HG02588 (cell line): ENCODE data around the gene CRACDL.

Source experiments
- ATAC-seq: cut with Tn5 transposase; IDR thresholded peaks from one replicate; pipeline ENCODE4 v1.9.1; 2021; ENCODE audit warnings: mild to moderate bottlenecking, moderate library complexity; ENCODE audit not compliant: unreplicated experiment

The CRACDL gene

DNA sequence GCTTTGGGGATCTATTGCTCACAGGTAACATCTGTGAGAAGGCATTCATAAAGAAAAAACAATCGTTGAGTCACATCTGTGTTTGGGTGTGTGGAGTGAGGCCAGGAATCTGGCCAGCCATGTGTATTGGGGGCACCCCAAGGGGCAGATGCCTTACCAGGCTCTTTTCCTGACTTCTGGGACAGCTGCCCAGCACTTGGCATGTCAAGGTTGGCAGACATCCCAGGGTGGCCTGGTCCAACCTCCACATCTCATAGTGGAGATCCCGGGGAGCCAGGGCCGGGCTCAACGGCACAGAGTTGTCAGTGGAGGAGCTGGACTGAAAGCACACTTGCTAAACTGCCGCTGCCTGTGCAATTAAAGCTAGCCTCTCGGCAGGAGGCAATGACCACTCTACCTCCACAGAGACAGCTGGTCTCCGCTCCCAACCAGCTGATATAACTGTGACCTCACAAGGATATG, 129.8 kb downstream of the CRACDL start:
- ATAC-seq = no peak

DNA sequence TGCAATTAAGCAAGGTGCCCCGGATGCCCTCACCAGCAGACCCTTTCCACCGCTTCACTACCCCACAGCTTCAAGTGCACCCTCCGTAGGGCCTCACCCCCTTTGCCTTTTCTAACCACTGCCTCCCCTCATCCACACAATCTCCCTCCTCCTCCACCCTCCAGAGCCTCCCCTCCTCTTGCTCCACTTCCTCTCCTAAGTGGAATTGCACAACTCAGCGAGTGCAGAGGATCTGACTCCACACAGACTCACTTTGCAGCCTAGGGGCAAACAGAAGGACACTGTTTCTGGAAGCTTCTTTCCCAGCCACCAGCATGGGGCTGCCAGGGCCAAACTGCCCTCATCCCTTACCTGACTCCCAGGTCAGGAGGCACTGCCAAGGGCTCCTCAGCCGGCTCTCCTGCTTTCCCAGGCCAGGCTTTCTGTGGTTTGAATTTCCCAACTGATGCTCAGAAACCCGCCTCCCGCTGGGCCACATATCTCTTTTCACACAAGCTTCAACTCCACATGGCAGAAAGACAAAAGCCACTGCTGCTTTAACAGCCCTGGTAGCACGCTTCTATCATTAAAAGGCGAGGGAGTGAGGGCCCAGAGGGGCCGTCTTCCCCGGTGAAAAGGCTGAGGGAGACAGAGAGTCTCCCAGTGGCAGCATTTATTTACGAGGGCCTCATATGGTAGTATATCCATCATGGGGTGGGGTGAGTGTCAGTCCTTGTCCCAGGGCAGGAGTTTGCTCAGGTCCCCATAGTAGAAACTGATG, 130.4 kb downstream of the CRACDL start:
- no peak for ATAC-seq

DNA sequence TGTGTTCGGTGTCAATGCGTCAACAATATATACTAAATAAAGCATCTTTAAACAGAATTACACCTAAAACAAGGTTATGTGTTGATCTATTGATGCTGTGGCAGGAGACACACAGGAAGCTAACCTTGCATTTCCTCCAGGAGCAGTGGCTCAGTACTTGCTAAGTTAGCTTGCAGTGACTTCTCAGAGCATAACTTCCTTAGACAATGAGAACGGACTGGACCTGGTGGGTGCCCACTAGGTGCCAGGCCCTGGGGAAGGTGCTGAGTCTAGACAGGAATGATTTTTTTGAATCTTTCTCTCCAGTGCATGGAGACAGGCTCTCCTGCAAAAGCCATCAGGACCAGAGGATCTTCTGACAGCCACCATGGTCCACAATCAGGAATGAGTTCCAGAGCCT, 131.3 kb downstream of the CRACDL start:
- ATAC-seq = no peak

- no peak for ATAC-seq
These were observed 131.8 kb downstream of the CRACDL start for GRCh38 chr2:98804265-98804650.

DNA sequence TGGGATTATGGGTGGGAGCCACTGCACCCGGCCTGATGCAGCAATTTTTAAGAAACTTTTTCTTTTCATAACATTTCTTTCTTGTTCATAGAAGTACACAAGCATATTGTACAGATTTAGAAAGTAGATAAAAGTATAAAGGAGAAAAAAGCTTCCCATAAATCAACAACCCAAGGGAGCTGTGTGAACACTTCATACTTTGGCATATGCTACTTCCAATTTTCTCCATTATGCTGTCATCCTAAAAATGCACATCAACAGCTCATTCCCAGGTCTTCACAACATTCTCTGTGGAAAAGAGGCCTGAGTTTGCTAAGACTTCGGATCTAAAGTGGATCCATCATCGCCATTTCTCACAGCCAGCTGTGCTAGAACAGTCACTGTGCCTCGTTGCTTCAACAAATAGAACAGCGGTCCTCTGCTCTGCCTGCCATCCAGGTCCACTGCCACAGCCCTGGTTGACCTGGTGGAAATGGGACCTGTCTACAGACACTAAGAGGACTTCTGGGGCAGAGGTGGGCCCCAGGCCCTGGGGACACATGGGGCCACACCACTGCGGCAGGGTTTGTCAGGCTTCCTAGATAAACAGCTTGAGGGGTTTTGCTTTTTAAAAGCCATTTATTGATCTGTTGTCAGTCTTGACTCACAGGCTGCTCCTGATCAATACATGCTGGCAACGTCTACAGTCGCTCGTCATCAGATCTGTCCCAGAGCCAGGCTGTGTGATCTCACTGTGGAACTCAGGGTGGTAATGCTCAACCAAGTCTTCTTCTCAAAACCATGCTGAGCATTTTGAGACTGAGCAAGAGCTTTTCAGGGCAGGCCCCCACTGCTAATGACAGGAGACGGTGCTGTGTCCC, 132.4 kb downstream of the CRACDL start:
- ATAC-seq = no peak

GRCh38 chr2:98802344-98802743, 133.7 kb downstream of the CRACDL start:
- ATAC-seq = no peak

DNA sequence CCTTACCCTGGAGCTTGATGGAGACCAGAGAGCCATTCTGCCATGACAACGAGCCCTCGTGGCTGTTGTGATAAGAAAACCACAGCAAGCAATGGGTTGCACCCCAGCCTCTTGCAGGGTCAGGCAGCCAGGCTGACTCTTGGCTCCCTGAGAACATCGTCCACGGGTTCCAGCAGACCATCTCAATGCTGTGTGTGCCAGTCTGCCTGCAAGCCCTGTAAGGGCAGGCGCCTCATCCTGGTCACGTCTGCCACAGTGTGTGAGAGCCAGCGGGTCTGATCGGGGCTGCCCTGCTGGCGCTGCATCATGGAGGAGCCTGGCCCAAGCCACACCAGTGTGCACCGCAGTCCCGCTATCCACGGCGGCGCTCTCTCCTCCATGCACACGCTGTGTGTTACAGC, 134.1 kb downstream of the CRACDL start:
- ATAC-seq = no peak

GRCh38 chr2:98801286-98801685, 134.7 kb downstream of the CRACDL start:
- no peak for ATAC-seq

- ATAC-seq = no peak
These were observed 135.5 kb downstream of the CRACDL start for GRCh38 chr2:98800330-98801064.

- no peak for ATAC-seq
These were observed 136.4 kb downstream of the CRACDL start for GRCh38 chr2:98799375-98800329.

DNA sequence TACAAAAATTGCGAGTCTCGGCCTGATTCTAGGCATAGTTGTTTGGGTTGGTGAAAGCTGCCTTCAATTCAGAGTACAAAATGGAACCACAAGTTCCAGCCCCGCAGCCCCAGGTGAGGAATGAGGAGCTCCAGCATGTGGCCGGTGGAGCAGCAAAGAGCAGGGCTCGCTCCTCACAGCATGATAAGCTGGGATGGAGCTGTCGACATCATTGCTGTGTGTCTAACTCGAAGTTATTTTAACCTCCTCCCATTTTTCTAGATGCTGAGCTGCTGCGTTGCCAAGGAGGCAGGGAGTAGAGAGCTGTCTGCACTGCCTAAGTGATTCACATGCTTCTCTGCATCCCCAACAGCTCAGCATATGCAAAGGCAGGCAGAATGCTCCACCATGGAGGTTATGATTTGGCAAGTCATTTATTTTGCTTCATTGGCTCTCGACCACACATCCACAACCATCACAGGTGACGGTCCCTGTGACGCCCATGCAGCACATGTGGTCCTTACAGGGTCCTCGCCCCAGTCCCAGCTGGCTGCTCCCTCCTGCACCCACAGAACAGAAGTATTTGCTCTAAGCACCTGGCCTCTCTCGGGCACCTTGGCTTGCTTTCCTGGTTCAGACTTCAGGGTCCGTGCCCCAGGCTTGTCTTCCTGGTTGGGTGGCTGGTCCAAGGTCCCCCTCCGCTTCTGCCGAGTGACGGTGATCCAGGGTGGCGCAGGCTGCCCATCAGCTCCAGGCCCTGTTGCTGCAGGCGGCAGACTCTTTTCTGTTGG, 139.1 kb downstream of the CRACDL start:
- no peak for ATAC-seq

DNA sequence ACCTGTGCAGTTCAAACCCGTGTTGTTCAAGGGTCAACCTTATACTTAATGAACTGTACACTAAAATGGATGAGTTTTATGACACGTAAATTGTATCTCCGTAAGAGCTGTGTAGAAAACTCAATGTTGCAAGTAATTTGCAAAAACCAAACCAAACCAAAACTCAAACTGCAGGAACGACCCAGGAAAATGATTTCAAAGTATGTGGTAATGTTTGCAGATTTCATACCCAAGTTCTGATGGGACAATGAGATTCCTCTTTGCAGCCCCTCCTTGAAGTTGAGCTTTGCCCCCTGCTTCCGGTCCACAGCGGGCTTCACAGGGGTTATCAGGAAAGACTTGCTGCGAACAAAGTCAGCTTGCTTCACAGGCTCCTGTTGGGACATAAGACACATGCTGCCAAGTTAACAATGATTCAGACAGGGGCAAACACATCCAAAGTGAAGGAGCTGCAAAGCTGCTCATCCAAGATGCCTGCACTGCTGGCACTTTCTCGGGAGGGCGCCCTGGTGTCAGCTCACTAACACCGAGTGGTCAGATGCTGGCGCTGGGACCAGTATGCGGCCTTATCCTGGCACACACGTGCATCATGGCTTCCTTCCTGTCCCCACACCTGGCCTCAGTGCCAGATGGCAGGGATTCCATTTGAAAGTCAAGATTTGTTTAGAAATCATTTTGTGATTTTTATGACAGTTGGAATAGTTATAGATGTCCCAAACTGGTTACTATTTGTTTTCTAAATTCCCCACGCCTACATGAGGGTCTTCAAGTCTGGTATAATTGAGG, 139.9 kb downstream of the CRACDL start:
- ATAC-seq = no peak

DNA sequence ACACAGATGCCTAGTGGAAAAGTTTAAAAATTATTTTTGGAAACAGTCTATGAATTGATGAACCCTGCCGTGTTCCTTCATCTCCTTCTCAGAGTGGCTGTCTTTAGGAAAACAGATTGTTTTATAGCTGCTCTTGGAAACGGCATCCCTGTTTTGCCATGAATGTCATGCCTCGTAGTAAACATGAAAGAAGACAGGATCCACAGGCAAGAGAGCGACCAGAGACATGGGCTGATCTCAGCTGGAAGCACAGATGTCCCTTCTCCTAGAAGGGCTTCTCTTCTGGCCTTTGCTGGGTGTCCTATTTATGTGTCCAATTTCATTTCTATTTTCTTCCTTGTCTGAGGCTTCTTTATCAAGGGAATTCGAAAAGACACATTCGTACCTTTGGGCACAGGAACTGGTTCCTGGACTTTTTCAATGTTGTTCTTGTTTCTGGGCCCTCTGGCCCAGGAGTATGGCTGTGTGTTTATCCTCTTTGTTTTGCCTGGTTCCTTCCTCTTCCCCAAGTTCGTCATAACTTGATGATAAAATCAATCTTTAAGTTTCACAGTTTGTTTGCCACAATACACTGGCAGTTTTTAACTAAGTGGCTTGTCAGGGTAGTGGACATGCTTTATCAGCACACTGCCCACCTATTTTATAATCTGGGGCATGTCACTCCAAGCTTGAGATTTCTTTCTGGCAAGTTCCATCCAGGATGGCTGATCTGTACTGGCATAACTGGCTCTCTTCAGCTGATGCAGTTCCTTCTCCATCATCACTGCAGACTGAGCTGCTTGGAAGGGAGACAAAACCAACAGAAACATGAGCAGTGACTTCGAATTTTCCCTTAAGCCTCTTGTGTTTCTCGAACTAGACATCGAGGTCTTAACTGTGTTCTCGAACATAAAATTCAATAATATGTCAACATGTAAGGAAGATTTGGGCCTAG, 141.9 kb downstream of the CRACDL start:
- ATAC-seq = no peak

DNA sequence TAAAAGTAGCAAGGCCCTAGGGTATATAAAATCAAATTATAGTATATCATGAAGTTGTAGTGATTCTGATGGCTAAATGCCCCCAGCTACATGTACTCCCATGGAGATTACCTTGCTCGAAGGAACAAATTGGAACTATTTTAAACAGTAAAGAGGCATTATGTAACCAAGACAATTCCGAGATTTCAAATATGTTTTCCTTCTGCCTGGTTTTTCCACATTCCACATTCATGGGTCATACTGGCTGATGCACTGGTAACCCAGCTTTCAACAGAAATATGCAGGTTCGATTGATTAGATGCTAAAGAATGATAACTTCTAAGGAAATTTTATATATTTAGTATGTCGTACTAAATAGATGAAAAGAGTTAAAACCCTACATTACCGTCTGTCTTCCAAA, 142.8 kb downstream of the CRACDL start:
- no peak for ATAC-seq

DNA sequence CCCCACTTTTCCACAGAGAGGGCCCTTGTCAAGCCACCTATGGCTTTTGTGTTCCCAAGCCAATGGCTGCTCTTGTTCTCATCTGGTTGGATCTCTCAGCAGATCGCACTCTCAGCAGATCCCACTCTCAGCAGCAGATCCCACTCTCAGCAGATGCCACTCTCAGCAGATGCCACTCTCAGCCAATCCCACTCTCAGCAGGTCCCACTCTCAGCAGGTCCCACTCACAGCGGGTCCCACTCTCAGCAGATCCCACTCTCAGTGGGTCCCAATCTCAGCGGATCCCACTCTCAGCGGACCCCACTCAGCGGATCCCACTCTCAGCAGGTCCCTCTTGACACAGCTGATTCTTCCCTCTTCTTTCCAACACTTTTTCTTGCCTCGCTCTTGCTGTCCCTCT, 145.8 kb downstream of the CRACDL start:
- no peak for ATAC-seq

- ATAC-seq = no peak
These were observed 148.3 kb downstream of the CRACDL start for GRCh38 chr2:98787700-98788099.

GRCh38 chr2:98786179-98786578, 149.8 kb downstream of the CRACDL start:
- no peak for ATAC-seq

GRCh38 chr2:98782570-98782969, 153.5 kb downstream of the CRACDL start:
- no peak for ATAC-seq
